Measurements from ENCODE around the gene ANO5. TPM values are rescaled to one million over a fixed set of nuclear protein-coding genes. Genes with fewer than 3 reads are reported as not detected.

ANO5 gene, protein sequence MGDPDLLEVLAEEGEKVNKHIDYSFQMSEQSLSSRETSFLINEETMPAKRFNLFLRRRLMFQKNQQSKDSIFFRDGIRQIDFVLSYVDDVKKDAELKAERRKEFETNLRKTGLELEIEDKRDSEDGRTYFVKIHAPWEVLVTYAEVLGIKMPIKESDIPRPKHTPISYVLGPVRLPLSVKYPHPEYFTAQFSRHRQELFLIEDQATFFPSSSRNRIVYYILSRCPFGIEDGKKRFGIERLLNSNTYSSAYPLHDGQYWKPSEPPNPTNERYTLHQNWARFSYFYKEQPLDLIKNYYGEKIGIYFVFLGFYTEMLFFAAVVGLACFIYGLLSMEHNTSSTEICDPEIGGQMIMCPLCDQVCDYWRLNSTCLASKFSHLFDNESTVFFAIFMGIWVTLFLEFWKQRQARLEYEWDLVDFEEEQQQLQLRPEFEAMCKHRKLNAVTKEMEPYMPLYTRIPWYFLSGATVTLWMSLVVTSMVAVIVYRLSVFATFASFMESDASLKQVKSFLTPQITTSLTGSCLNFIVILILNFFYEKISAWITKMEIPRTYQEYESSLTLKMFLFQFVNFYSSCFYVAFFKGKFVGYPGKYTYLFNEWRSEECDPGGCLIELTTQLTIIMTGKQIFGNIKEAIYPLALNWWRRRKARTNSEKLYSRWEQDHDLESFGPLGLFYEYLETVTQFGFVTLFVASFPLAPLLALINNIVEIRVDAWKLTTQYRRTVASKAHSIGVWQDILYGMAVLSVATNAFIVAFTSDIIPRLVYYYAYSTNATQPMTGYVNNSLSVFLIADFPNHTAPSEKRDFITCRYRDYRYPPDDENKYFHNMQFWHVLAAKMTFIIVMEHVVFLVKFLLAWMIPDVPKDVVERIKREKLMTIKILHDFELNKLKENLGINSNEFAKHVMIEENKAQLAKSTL
- total RNA-seq = 2.0 TPM

DNA sequence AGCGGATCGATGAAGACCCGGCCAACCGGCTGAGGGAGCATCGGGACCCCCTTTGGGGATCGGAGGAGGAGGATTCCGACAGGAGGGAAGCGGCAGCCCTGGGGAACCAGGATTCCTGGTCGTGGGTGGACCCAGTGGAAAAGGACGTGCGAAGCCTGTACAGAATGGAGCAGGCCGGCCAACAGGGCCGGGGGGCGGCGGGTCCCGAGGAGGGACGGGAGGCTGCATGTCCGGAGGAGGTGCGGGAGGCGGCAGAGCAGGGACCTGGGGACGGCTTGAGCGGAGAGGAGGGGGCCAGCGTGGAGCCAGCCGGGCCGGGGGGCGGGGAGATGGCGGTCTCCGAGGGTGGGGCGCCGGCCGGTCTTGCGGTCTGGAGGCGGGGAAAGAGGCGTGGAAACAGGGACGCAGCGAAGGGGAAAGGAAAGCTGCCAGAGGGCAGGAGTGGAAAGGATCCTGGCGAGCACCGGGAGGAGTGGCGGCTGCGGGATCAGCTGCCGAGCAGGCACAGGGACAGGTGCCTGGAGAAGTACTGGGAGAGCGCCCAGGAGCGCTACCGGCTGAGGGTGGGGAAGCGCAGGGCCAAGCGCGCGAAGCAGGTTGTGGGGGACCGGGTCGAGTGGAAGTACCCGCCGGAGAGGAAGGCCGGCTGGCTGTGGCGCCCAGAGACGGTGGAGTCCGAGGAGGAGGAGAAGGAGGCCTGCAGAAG is at the start of gene ANO5:
Gene ANO5, plus strand, starts transcription at position 444 of the 706 bp plus-strand sequence. CDS start 408 bp downstream, outside the sequence.
- DNase-seq (ENCODE audit: low spot score) = peak; percentile 87
- ATAC-seq = peak; percentile 93

- ATAC-seq (no peak), DNase-seq (ENCODE audit: low spot score) (no peak)
Observed at GRCh38 chr11:22151649-22152197, 41.2 kb upstream of the ANO5 start.

DNA sequence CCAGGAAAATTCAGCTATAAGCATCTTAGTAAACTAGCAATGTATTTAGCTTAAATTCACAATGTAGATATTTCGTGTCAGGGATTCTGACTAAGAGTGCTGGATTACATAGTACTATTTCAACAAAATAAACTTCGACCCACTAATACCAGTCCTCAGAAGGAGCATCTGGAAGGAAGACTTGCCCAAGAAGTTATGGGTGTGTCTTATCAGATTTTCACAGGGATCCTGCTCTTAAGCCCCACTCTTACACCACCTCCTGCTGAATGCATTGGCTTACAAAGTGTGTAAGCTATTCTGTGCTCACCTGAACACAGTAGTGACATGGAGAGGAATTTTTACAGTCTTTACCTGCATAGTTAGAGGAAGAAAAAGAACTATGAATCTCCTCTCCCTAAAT is 35.4 kb upstream of the ANO5 start:
- DNase-seq (ENCODE audit: low spot score) (no peak), ATAC-seq (no peak)

DNA sequence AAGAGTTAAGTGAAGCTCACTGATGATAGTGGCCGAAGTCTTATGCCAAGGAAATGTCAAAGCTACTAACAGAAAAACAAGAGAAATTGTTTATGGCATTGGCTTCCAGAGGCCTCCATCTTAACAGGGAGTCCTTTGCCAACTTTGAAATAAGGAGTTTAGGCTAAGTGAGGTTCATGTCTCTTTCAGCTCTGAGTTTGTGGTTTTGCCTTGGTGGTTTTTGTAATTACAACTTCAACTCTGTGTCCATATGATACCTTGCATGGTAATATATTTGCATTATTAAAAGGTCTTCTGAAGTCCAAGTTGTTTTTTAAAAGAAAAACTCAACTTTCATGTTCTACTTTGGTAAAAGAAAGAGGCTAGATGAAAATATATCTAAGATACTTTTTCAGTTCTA is 31.4 kb upstream of the ANO5 start:
- ATAC-seq = no peak
- DNase-seq (ENCODE audit: low spot score) = no peak

DNA sequence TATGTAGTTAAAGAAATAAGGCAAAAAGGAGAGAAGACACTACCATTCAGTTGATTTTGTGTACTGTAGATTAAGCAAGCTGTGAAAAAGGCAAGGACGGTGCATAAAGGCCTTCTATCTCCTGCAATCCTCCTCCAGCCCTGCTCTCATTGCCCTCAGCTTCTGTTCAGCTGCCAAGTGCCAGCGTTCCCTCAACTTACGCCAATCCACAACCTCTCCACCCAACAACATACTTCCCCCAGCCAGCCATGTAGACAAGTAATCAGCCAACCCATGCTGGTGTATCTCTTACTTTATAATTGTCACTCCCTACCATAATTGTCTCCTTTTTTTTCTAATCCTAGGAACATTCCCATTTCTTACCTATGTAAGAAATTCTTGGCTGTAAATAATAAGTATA is 30.1 kb upstream of the ANO5 start:
- ATAC-seq (no peak), DNase-seq (ENCODE audit: low spot score) (no peak)

- no peak for ATAC-seq
- DNase-seq (ENCODE audit: low spot score) = no peak
Observed at GRCh38 chr11:22163394-22163797, 29.5 kb upstream of the ANO5 start.

DNA sequence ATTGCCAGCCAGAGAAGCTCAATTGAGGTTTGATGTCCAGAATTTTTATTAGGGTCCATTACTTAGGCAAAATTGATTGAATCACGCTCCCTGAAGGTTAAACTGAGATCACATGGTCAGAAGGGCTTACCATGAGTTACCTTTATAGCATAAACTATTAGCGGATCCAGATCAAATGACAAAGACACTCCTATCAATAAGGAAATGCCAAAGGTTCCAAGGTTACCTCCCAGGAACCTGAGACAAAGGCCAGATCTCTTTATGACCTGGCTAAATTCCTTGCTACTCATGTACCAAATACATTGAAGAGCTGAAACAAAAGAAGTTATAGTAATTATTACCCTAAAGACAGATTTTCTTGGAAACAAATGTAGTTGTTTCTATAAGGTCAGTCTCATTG is 27.8 kb upstream of the ANO5 start:
- no peak for ATAC-seq
- DNase-seq (ENCODE audit: low spot score) = no peak

- no peak for ATAC-seq
- DNase-seq (ENCODE audit: low spot score) = no peak
Observed at GRCh38 chr11:22165759-22166513, 26.9 kb upstream of the ANO5 start.

DNA sequence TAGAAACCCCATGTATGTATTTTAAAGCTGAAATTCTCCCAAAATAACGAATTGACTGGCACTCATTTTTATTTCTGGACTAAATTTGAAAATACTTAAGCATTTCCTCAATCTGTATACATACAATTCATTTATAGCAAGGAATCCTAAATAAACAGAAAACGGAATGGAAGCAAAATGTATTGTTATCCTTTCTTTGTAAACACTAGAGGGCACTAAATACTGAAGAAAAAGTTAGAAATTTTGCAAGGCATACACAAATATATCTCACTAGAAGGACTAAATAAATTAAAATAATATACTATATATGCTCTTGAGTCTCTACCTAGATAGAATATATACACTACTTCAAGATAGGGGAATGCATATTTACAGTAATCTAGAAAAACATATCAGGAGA is 23.1 kb upstream of the ANO5 start:
- ATAC-seq (peak; percentile 52), DNase-seq (ENCODE audit: low spot score) (no peak)

GRCh38 chr11:22173532-22173931 is 19.4 kb upstream of the ANO5 start:
- no peak for DNase-seq (ENCODE audit: low spot score)
- ATAC-seq = no peak

GRCh38 chr11:22177186-22177585 is 15.7 kb upstream of the ANO5 start:
- ATAC-seq (no peak), DNase-seq (ENCODE audit: low spot score) (no peak)

DNA sequence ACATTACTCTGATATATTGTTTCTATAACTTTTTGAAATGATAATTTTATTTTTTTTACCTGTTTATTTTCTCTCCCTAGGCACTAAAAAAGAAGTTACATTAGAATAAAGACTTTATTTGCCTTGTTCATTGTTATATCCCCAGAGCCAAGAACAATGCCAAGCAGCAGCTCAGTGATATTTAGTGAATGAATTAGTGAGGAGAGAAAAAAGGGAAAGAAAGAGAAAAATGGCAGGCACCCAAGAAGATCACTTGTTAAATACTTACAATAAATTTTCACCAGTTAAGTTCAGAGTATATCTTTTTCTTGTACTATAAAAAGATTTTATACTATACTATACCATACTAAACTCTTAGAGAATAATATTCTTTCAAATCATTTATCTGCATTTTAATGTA is 13.3 kb upstream of the ANO5 start:
- ATAC-seq (no peak), DNase-seq (ENCODE audit: low spot score) (no peak)

GRCh38 chr11:22180131-22180530 is 12.8 kb upstream of the ANO5 start:
- DNase-seq (ENCODE audit: low spot score) (no peak), ATAC-seq (no peak)

DNA sequence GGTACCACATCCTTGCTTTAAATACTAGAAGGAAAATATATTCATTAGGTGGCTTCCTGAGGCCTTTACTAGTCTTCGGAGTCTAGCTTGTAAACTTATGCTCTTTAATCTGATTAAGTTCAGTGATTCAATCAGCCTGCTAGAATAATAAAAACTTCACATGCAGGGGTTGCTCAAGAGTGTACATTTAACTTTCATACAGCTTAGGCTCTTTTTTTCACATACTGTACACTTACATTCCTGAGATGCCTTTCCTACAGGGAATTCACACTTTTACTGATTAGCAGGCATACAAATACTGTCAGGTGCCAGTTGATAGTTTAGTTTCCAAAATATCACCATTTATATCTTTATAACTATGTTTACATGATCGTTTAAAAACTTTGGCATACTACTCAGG is 3.2 kb upstream of the ANO5 start:
- DNase-seq (ENCODE audit: low spot score) (no peak), ATAC-seq (no peak)

DNA sequence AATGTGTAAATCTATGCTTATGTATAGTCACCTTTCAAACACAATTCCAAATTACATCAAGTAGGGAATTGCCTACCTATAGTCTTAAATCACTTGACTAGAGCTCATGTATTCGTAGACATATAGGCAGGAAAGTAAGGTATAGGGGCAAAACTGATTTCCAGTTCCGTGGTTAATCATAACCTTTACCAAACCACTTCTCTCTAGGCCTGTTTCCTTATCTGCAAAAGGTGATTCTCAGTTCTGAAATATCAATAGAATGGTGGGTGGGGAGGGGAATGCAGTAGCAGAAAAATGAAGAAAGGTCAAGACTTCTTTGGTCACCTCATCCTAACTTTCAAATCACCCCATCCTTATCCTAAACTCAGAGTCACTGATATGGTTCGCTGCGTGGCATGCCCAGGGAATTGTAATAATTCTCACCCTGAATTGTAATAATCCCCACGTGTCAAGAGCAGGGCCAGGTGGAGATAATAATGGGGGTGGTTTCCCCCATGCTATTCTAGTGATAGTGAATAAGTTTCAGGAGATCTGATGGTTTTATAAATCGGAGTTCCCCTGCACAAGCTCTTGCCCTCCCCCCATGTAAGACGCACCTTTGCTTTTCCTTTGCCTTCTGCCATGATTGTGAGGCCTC is 1.9 kb upstream of the ANO5 start:
- DNase-seq (ENCODE audit: low spot score) (no peak), ATAC-seq (no peak)

- ATAC-seq (peak; percentile 72), DNase-seq (ENCODE audit: low spot score) (peak; percentile 48)
Observed at GRCh38 chr11:22192289-22192641, 620 bp upstream of the ANO5 start.

- DNase-seq (ENCODE audit: low spot score) (peak; percentile 45), ATAC-seq (peak; percentile 51)
Observed at GRCh38 chr11:22193348-22194051, 615 bp downstream of the ANO5 start.

DNA sequence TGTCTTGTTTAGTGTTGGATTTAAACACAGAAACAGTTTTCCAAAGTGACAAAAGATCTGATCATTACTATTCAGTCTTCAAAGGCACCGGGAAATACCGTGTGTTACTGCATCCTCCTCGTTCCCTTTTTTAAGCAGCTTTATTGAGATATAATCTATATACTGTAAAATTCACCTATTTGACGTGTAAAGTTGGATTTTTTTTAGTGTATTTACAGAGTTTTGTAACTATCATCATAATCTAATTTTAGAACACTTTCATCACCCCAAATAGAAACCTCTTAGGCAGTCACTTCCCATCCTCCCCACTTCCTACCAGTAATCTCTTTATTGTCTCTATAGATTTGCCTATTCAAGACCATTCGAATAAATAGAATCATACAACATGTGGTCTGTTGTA is 1.4 kb downstream of the ANO5 start:
- no peak for ATAC-seq
- no peak for DNase-seq (ENCODE audit: low spot score)

GRCh38 chr11:22194907-22195306 is 2.0 kb downstream of the ANO5 start:
- ATAC-seq = no peak
- no peak for DNase-seq (ENCODE audit: low spot score)
